HEK293 (cell line): Measurements from ENCODE around the gene IFI27L1.

Experiments
- SALL2 ChIP-seq: fragments of 450-650 bp; formaldehyde crosslinking; IDR thresholded peaks from 2 replicates; pipeline ENCODE4 v1.5.0; 2017; ENCODE audit warnings: missing biosample characterization, mild to moderate bottlenecking, missing genetic modification characterization, borderline replicate concordance
- ZBTB1 ChIP-seq: fragments of 450-650 bp; formaldehyde crosslinking; IDR thresholded peaks from 2 replicates; pipeline ENCODE4 v1.5.1; 2016; ENCODE audit warnings: missing biosample characterization, missing genetic modification characterization
- ZIC2 ChIP-seq: fragments of 450-650 bp; formaldehyde crosslinking; IDR thresholded peaks from 2 replicates; pipeline ENCODE4 v1.5.1; 2016; ENCODE audit warnings: missing biosample characterization, missing genetic modification characterization
- ZNF10 ChIP-seq: fragments of 450-650 bp; formaldehyde crosslinking; IDR thresholded peaks from 2 replicates; pipeline ENCODE4 v1.5.1; 2017; ENCODE audit warnings: missing biosample characterization, missing genetic modification characterization
- ZNF24 ChIP-seq: fragments of 450-650 bp; formaldehyde crosslinking; IDR thresholded peaks from 2 replicates; pipeline ENCODE4 v1.5.1; 2016; ENCODE audit warnings: missing biosample characterization, missing genetic modification characterization
- ZNF266 ChIP-seq: fragments of 450-650 bp; formaldehyde crosslinking; IDR thresholded peaks from 2 replicates; pipeline ENCODE4 v1.5.1; 2016; ENCODE audit warnings: missing biosample characterization, missing genetic modification characterization, low read depth
- ZNF292 ChIP-seq: fragments of 450-650 bp; formaldehyde crosslinking; IDR thresholded peaks from 2 replicates; pipeline ENCODE4 v1.5.1; 2016; ENCODE audit warnings: low read depth, missing biosample characterization, missing genetic modification characterization, borderline replicate concordance
- ZNF426 ChIP-seq: fragments of 450-650 bp; formaldehyde crosslinking; IDR thresholded peaks from 2 replicates; pipeline ENCODE4 v1.5.1; 2017; ENCODE audit warnings: missing biosample characterization, missing genetic modification characterization, mild to moderate bottlenecking, inconsistent platforms, moderate library complexity
- TF ChIP-seq, protein P1 (sequence below): fragments of 450-650 bp; formaldehyde crosslinking; IDR thresholded peaks from 2 replicates; pipeline ENCODE4 v1.5.1; 2016; ENCODE audit warnings: missing biosample characterization, missing genetic modification characterization
- TF ChIP-seq, protein P2 (sequence below): fragments of 450-650 bp; formaldehyde crosslinking; IDR thresholded peaks from 2 replicates; pipeline ENCODE4 v1.5.1; 2017; ENCODE audit warnings: missing biosample characterization, missing genetic modification characterization

DNA sequence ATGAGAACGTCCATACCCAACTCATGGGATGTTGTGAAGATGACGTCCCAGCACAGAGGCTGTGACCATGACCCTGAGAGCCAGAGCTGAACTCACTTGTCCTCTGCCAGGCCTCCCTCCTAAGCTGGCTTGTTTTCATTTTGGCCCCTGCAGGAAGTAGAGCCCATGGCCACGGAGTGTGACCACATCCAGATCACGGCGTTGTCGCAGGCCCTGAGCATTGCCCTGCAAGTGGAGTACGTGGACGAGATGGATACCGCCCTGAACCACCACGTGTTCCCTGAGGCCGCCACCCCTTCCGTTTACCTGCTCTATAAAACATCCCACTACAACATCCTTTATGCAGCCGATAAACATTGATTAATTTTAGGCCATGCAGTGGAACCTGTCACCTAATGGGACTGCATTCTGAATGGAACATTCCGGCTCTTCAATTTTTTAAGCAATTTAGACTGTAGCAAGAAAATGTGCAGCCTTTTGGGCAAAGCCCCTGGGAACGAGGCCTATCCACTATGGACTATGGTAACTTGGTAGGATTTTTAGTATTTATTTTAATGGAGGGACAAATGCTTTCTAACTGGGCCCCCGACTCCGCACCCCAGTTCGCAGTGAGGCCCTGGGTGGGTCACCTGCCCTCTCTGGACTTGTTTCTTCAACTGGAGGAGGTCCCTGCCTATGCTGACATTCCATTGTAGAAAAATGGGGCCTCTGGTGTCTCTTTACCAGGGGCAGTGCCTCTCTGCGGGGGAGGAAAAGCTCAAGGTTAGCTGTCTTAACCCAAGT, 35.4 kb upstream of the IFI27L1 start:
- TF ChIP-seq ZNF266 (tag by site-specific recombination) (no peak), ZNF292 (tag by site-specific recombination) (no peak), SALL2 (tag by site-specific recombination) (no peak), ZNF24 (no peak), ZNF10 (tag by site-specific recombination) (no peak), ZIC2 (tag by site-specific recombination) (no peak), ZNF426 (tag by site-specific recombination) (no peak), ZBTB1 (tag by site-specific recombination) (no peak)
- TF ChIP-seq, protein P1, sequence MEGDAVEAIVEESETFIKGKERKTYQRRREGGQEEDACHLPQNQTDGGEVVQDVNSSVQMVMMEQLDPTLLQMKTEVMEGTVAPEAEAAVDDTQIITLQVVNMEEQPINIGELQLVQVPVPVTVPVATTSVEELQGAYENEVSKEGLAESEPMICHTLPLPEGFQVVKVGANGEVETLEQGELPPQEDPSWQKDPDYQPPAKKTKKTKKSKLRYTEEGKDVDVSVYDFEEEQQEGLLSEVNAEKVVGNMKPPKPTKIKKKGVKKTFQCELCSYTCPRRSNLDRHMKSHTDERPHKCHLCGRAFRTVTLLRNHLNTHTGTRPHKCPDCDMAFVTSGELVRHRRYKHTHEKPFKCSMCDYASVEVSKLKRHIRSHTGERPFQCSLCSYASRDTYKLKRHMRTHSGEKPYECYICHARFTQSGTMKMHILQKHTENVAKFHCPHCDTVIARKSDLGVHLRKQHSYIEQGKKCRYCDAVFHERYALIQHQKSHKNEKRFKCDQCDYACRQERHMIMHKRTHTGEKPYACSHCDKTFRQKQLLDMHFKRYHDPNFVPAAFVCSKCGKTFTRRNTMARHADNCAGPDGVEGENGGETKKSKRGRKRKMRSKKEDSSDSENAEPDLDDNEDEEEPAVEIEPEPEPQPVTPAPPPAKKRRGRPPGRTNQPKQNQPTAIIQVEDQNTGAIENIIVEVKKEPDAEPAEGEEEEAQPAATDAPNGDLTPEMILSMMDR (tag by site-specific recombination) = no peak
- TF ChIP-seq, protein P2, sequence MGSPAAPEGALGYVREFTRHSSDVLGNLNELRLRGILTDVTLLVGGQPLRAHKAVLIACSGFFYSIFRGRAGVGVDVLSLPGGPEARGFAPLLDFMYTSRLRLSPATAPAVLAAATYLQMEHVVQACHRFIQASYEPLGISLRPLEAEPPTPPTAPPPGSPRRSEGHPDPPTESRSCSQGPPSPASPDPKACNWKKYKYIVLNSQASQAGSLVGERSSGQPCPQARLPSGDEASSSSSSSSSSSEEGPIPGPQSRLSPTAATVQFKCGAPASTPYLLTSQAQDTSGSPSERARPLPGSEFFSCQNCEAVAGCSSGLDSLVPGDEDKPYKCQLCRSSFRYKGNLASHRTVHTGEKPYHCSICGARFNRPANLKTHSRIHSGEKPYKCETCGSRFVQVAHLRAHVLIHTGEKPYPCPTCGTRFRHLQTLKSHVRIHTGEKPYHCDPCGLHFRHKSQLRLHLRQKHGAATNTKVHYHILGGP (tag by site-specific recombination) = no peak
